HG03558 (cell line): ENCODE measurements around the gene CCDC12.
"Not testable (repeated sequence)": the region's sequence is repeated elsewhere in the genome, so short reads cannot be mapped to it uniquely, and the experiment has no call there.

Experiments
- ATAC-seq: cut with Tn5 transposase; IDR thresholded peaks from one replicate; pipeline ENCODE4 v1.9.1; 2021; ENCODE audit warnings: moderate number of reproducible peaks; ENCODE audit not compliant: unreplicated experiment; ENCODE audit errors: extremely low read depth

The CCDC12 gene

GRCh38 chr3:46910914-46911313, 65.6 kb downstream of the CCDC12 start:
- ATAC-seq, result not testable (repeated sequence)

GRCh38 chr3:46910166-46910760, 66.3 kb downstream of the CCDC12 start:
- no peak for ATAC-seq

GRCh38 chr3:46909535-46910161, 66.9 kb downstream of the CCDC12 start:
- ATAC-seq, result no peak

DNA sequence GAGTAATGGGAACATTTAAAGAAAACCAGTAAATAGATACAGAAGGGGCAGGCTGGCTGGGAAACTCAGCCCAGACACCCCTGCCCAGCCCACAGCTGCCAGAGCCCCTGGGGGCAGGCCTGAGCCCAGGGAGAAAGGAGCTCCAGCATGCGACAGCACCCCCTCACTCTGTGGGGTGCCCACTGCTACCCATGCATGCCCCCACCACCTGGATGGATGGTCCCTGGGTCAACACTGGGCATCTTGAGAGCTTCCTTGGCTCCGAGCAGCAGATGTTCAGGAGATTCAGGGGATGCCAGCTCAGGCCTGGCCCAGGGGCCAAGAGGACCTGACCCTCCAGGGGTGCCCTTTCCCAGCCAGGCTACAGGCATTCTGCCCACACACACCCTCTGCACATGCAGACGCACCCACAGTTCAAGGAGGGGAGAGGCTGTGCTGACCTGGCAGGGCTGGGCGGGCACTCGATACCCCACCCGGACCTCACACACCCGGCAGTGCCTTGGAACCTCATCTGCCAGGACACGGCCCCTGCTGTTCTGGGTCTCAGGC, 67.5 kb downstream of the CCDC12 start:
- ATAC-seq, result no peak

DNA sequence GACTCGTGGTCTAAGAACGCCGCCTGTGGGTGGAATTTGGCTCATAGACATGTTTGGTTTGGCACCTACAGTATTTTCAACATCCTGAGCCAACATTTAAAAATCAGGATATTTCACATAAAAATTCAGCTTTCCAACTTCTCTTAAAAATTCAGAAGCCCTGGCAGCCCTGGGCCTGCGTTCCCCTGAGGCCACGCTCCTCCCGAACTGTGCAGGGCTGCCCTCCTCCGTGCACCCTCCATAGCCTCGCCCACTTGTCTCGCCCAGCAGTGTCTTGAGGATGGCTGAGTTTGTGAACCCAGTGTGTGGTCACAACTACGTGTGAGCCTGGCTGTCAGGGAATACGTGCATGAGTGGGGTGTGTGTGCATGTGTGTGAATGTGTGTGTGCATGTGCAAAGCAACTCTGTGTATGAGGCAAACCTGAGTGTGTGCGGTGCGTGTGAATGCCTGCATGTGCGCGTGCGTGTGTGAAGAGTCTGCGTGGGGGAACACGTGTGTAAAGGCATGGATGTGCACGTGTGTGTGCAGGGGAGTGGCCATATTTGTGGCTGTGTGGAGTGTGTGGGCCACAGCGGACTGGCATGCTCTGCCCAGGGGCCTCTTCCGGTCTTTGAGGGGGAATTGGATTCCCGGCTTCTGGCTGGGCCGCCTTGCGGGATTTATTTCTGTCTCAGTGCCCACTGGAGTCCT, 68.1 kb downstream of the CCDC12 start:
- ATAC-seq, result no peak

DNA sequence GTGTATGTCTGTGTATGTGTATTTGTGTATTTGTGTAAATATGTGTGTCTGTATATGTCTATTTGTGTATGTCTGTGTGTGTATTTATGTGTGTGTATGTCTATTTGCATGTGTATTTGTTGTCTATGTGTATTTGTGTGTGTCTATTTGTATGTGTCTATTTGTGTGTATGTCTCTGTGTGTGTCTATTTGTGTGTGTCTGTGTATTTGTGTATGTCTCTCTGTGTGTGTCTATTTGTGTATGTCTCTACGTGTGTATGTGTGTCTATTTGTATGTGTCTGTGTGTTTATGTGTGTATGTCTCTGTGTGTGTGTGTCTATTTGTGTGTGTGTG, 68.6 kb downstream of the CCDC12 start:
- no peak for ATAC-seq

DNA sequence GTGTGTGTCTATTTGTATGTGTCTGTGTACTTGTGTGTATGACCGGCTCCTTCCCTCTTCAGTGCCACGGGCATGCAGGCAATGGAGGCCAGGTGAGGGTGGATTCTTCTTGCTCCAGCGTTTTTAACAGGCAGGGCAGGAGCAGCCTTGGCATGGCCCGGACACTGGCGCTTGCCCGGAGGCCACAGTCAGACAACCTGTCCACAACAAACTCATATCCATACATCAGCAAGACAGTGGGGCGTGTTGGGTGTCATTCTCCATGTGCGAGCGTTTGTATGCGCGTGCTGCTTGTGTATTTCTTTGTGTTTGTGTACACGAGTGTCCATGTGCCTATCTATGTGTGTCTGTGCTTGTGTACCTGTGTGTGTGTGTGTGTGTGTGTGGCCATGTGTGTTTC, 69.3 kb downstream of the CCDC12 start:
- ATAC-seq, result no peak

GRCh38 chr3:46906471-46907058, 70.0 kb downstream of the CCDC12 start:
- no peak for ATAC-seq

DNA sequence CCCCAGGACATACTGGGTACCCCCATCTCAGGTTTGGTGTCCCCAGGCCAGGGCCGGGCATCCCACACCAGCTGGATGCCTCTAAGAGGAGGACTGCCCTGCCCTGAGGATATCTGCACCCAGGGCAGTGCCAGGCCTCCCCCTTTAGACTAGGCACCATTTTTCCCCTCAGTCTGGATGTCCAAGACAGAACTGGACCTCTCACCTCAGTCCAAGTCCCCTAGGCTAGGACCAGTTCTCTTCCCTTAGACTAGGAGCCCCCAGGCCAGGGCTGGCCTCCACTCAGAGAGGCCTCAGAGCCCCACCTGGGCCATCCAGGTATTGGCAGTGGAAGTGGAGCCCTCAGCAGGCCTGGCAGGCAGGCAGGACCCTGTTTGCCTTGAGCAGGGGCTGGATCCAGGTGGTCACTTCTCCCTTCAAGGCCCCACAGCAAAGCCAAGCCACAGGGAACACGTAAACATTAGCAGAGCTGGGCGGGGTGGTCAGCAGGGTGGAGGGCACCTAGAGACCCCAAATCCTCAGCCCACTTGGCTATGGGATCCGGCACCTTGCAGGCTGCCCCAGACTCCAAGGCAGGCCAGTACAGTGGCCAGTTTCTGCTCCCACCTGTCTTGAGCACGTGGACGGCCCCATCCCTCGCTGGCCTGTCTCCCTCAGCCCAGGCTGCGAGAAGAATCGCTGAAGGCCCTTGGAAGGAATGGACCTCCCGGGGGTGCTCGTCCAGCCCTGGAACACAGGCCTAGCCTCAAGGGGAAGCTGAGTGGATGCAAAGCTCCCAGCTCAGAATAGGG, 70.7 kb downstream of the CCDC12 start:
- ATAC-seq, result no peak

GRCh38 chr3:46905213-46905560, 71.4 kb downstream of the CCDC12 start:
- no peak for ATAC-seq

DNA sequence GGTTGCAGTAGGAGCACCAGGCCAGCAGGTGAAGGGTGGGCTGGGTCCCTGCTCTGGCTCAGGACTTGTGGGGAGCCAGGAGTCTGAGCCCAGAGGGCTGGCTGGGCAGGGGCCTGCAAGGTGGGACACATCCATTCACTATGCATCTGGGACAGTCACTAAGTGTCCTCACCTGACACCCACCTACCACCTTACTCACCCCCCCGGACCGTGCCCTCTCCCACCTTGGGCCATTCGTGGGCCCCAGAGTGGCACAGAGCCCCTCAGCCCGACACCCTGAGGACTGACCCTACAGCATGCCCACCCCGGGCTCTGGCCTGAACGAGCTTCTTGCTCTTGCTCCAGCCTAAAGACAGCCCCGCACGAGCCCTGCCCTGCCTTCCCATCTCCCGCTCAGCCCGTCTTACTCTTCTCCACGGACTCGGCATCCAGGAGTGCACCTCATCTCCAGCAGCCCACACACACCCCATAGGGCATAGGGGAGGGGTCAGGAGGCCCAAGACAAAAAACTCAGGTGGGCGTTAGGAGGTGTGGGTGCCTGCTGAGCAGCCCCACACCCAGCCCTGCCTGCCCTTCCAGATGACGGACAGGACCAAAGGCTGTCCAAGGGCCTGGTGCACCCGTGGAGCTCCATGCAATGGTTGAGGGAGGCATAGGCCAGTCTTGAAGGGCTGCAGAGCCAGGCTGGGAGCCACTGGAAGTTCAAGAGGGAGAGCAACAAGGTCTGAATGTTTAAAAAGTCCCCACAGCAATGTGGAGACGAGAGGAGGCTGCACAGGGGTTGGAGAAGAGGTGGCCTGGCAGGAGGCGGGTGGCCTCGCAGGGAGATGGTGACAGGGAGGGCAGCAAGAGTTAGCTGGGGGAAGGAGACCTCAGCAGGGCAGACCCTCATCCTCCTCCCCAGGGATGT, 72.0 kb downstream of the CCDC12 start:
- ATAC-seq, result no peak

GRCh38 chr3:46903341-46904302, 72.9 kb downstream of the CCDC12 start:
- ATAC-seq, result no peak

DNA sequence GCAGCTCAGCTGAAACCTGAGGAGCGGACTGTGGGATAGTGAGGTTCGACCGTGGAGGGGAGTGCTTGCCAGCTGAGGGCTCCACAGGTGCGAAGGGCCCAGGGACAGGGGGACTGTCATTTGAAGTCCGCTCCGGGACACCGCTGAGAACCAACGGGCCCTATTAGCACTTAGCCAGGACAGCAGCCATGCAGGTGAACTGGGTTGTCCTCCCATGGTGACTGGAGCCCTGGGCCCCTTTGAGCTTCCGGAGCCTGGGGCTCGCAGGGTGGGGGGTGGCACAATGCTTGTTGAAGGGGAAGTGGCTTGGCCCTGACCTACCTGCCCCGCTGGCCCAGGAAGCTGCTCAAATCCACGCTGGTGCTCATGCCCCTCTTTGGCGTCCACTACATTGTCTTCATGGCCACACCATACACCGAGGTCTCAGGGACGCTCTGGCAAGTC, 74.3 kb downstream of the CCDC12 start:
- no peak for ATAC-seq

- no peak for ATAC-seq
These were observed 74.9 kb downstream of the CCDC12 start for GRCh38 chr3:46901591-46902187.

DNA sequence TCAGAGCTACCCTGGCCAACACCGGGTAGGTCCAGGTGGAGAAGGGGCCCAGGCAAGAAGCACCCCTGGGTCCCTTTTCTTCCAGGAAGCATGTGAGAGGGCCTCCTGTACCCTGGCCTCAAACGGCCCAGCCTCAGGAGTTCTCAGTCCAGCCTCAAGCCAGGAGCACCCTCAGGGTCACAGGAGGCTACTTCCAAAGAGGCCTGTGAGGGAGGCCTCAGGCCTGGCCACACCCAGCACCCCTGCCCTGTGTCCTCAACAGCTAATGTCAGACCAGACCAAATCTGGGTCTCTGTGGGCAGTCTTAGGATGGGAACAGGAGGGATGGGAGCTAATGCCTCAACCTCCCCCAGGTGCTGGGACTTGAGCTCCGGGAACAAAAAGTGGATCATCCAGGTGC, 75.5 kb downstream of the CCDC12 start:
- ATAC-seq, result no peak

- ATAC-seq, result no peak
These were observed 76.2 kb downstream of the CCDC12 start for GRCh38 chr3:46900356-46900755.

GRCh38 chr3:46900007-46900292, 76.6 kb downstream of the CCDC12 start:
- no peak for ATAC-seq
